Stimulated activated naive CD8-positive, alpha-beta T cell treated with anti-CD3 and anti-CD28 coated beads, Interleukin-15, Interleukin-2, amounts not matched to agents 100 ng/mL and 50 ng/mL, for 24 hours (primary cell): ENCODE results near the gene IRF3.

Experiments
- H3K27ac Mint-ChIP-seq: one replicate; pipeline ENCODE4 v1.8.0; 2021; ENCODE audit warnings: mild to moderate bottlenecking, mixed read lengths
- H3K27me3 Mint-ChIP-seq: one replicate; pipeline ENCODE4 v1.8.0; 2021; ENCODE audit warnings: mixed read lengths
- H3K36me3 Mint-ChIP-seq: one replicate; pipeline ENCODE4 v1.8.0; 2021; ENCODE audit warnings: low read depth, mixed read lengths
- H3K4me1 Mint-ChIP-seq: one replicate; pipeline ENCODE4 v1.8.0; 2021; ENCODE audit warnings: low read depth, mixed read lengths
- H3K4me3 Mint-ChIP-seq: one replicate; pipeline ENCODE4 v1.8.0; 2021; ENCODE audit warnings: mild to moderate bottlenecking, mixed read lengths
- H3K9me3 Mint-ChIP-seq: one replicate; pipeline ENCODE4 v1.8.0; 2021; ENCODE audit warnings: mixed read lengths

IRF3 gene, protein sequence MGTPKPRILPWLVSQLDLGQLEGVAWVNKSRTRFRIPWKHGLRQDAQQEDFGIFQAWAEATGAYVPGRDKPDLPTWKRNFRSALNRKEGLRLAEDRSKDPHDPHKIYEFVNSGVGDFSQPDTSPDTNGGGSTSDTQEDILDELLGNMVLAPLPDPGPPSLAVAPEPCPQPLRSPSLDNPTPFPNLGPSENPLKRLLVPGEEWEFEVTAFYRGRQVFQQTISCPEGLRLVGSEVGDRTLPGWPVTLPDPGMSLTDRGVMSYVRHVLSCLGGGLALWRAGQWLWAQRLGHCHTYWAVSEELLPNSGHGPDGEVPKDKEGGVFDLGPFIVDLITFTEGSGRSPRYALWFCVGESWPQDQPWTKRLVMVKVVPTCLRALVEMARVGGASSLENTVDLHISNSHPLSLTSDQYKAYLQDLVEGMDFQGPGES

DNA sequence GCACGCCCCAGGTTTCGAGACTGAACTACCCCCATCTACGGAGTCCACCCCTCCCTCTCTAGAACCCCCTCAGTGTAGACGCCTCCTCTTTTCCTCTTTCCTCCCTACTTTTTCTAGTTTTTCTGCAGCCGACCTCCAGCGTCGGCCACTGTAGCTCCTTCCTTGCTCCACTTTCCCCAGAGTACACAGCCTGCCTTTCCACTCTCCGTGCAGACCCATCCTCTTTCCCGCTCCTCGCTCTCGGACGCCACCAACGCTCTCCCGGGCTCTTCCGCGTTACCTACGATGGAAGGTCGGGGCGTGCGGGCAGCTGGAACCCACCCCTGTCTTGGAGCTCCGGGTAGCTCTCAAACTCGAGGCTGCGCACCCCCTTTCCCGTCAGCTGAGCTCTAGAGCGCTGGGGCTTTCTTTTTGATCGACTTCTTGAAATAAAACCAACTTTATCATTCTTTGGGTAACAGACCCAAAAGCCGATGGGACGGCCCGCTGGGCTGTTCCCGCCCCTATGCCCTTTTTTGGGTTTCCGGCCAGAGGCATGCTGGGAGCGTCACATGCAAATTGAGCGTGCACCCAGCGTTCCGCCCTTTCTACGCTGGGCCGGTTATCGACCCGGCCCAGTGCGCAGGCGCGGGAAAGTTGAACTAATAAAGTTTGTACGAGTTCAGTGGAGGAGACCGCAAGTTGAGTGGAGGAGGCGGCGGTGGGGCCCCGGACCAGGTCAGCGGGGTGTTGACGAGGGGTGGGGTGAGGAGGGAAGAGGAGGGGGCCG is at the start of gene IRF3, which contains the start of gene BCL2L12:
TSS of gene IRF3 (minus strand) at position 507 of the 769 bp plus-strand sequence. CDS start 1,019 bp downstream, outside the sequence.
TSS of gene BCL2L12 (plus strand) at position 583 of the 769 bp plus-strand sequence. CDS start 760 bp downstream, outside the sequence.
- Mint-ChIP-seq H3K27ac (peak within 1 kb of the TSS; percentile 93), H3K9me3 (no peaks in the 10 kb centered on the region), H3K36me3 (peaks cover 30% of the 10 kb centered on the region), H3K27me3 (no peaks in the 10 kb centered on the region), H3K4me1 (peaks cover 39% of the 10 kb centered on the region), H3K4me3 (peak within 1 kb of the TSS; percentile 97)

DNA sequence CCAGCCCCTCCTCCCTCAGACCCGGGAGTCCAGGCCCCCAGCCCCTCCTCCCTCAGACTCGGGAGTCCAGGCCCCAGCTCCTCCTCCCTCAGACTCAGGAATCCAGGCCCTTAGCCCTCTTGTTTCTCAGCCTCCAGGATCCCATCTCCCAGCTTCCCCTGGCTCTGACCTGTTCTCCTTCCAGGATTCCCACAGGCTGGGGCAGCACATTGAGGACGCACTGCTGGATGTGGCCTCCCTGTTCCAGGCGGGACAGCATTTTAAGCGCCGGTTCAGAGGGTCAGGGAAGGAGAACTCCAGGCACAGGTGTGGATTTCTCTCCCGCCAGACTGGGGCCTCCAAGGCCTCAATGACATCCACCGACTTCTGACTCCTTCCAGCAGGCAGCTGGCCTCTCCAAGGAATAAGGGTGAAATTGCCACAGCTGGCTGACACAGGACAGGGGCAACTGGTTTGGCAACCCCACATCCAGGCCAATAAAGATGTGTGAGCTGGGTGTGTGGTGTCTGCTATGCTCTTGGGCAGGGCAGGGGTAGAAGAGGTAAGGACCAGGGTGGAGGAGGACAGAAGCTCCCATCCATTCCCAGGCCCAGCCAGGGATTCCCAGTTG is 47.7 kb upstream of the IRF3 start:
- H3K27me3 Mint-ChIP-seq, result no peaks in the 10 kb centered on the region
- no peak overlapping the region for H3K4me3 Mint-ChIP-seq
- H3K9me3 Mint-ChIP-seq, result no peaks in the 10 kb centered on the region
- no peak overlapping the region for H3K27ac Mint-ChIP-seq
- H3K36me3 Mint-ChIP-seq, result no peaks in the 10 kb centered on the region
- peaks cover 9% of the 10 kb centered on the region for H3K4me1 Mint-ChIP-seq

DNA sequence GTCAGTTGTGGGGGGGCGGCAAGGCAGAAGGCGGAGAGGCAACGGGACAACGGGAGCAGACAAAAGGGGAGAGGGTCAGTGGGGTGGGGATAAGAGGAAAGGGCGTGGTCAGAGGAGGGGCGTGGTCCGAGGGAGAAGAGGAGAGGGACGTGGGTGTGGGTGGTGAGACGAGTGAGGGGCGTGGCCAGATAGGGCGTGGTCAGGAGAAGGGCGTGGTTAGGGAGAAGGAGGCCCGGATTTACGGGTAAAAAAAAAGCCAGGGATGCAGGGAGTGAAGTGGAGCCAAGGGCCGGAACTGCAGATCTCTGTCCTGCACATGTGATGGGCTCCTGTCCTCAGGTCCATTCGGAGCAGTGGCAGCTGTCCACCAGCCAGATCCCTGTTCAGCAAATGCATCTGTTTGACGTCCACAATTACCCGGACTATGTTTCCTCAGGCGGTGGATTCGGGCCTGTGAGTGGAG is 46.8 kb upstream of the IRF3 start:
- no peaks in the 10 kb centered on the region for H3K36me3 Mint-ChIP-seq
- no peak overlapping the region for H3K4me3 Mint-ChIP-seq
- no peak overlapping the region for H3K27ac Mint-ChIP-seq
- H3K4me1 Mint-ChIP-seq, result peaks cover 5% of the 10 kb centered on the region
- no peaks in the 10 kb centered on the region for H3K9me3 Mint-ChIP-seq
- no peaks in the 10 kb centered on the region for H3K27me3 Mint-ChIP-seq

DNA sequence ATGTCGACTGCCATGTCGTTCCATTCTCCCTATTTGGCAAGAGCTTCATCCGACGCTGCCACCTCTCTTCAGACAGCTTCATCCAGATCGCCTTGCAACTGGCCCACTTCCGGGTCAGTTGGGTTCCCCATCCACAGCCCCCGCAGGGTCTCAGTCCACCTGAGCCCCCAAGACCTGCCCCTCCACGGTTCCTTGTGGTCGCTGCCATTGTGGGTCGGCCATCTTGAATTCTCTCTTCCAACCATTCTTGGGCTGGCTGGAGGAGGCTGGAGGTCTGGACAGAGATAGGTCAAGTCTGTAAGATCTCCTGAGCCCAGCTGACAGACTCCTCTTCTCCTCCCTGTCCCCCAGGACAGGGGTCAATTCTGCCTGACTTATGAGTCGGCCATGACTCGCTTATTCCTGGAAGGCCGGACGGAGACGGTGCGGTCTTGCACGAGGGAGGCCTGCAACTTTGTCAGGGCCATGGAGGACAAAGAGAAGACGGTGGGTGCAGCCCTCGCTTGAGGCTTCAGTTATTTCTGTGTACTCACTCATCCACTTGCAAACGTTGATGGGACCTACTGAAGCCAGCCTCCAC is 44.8 kb upstream of the IRF3 start:
- Mint-ChIP-seq H3K4me3 (no peak overlapping the region), H3K9me3 (no peaks in the 10 kb centered on the region), H3K36me3 (no peaks in the 10 kb centered on the region), H3K4me1 (no peaks in the 10 kb centered on the region), H3K27me3 (no peaks in the 10 kb centered on the region), H3K27ac (no peak overlapping the region)

DNA sequence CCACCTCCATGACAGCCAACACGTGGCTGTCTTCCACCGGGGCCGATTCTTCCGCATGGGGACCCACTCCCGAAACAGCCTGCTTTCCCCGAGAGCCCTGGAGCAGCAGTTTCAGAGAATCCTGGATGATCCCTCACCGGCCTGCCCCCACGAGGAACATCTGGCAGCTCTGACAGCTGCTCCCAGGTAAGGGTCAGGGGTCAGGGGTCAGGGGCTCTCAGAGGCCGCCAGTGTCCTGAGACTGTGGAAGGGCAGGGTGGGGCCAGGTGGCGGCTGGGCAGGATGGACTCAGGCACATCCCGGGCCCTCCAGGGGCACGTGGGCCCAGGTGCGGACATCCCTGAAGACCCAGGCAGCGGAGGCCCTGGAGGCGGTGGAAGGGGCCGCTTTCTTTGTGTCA is 40.3 kb upstream of the IRF3 start:
- H3K9me3 Mint-ChIP-seq, result no peaks in the 10 kb centered on the region
- H3K4me3 Mint-ChIP-seq, result no peak overlapping the region
- no peak overlapping the region for H3K27ac Mint-ChIP-seq
- no peaks in the 10 kb centered on the region for H3K27me3 Mint-ChIP-seq
- H3K4me1 Mint-ChIP-seq, result no peaks in the 10 kb centered on the region
- no peaks in the 10 kb centered on the region for H3K36me3 Mint-ChIP-seq

DNA sequence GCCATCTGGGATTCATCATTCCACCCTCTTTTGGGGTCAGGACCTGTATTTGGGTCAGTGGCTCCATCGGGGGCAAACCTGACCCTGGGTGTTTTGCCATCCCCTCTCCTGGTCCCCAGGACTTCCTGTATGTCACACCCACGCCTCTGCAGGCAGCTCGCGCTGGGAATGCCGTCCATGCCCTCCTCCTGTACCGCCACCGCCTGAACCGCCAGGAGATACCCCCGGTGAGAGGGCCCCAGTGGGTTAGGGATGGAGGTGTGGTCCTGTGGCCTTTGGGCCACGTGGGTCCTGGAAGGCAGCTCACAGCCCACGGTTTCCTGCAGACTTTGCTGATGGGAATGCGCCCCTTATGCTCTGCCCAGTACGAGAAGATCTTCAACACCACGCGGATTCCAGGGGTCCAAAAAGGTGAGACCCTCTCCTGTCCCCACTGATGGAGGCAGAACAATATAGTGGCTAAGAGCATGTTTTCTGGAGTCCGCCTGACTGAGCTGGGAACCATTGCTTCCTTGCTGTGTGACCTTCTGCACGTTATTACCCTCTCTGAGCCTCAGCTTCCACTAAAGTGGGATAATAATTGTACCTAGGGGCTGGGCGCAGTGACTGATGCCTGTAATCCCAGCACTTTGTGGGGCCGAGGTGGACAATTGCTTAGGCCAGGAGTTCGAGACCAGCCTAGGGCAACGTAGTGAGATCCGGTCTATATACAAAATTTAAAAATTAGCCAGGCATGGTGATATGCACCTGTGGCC is 39.4 kb upstream of the IRF3 start:
- no peaks in the 10 kb centered on the region for H3K36me3 Mint-ChIP-seq
- no peak overlapping the region for H3K27ac Mint-ChIP-seq
- H3K27me3 Mint-ChIP-seq, result no peaks in the 10 kb centered on the region
- H3K4me3 Mint-ChIP-seq, result no peak overlapping the region
- H3K4me1 Mint-ChIP-seq, result no peaks in the 10 kb centered on the region
- H3K9me3 Mint-ChIP-seq, result no peaks in the 10 kb centered on the region

DNA sequence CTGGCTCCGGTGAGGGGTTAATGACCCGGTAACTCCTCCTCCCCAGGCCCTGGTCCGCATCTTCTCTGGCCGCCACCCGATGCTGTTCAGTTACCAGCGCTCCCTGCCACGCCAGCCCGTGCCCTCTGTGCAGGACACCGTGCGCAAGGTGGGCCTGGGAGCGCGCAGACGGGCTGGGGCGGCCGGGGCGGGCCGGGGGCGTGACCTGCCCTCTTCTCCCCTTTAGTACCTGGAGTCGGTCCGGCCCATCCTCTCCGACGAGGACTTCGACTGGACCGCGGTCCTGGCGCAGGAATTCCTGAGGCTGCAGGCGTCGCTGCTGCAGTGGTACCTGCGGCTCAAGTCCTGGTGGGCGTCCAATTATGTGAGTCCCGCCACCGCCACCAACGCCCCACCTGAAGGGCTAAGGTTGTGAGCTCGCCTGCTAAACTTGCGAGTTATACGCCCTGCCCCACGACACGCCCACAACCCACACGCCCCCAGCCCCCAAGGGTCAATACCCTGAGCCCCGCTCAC is 35.7 kb upstream of the IRF3 start:
- no peaks in the 10 kb centered on the region for H3K27me3 Mint-ChIP-seq
- H3K27ac Mint-ChIP-seq, result no peak overlapping the region
- no peaks in the 10 kb centered on the region for H3K9me3 Mint-ChIP-seq
- H3K4me1 Mint-ChIP-seq, result no peaks in the 10 kb centered on the region
- H3K36me3 Mint-ChIP-seq, result no peaks in the 10 kb centered on the region
- H3K4me3 Mint-ChIP-seq, result no peak overlapping the region

DNA sequence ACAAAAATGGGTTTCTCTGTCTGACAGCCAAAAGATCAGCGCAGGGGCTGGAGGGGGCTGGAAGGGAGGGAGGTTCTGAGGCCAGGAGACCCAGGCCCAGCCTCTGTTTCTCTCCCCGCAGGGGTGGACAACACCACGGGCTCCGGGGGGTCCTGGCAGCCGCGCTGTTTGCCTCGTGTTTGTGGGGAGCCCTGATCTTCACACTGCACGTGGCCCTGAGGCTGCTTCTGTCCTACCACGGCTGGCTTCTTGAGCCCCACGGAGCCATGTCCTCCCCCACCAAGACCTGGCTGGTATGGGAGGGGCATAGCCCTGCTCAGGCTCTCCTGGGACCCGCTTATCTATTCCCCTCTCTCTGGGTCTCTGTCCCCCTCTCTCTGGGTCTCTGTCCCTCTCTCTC is 34.9 kb upstream of the IRF3 start:
- H3K27me3 Mint-ChIP-seq, result no peaks in the 10 kb centered on the region
- H3K4me3 Mint-ChIP-seq, result no peak overlapping the region
- no peaks in the 10 kb centered on the region for H3K9me3 Mint-ChIP-seq
- H3K36me3 Mint-ChIP-seq, result no peaks in the 10 kb centered on the region
- no peaks in the 10 kb centered on the region for H3K4me1 Mint-ChIP-seq
- no peak overlapping the region for H3K27ac Mint-ChIP-seq

DNA sequence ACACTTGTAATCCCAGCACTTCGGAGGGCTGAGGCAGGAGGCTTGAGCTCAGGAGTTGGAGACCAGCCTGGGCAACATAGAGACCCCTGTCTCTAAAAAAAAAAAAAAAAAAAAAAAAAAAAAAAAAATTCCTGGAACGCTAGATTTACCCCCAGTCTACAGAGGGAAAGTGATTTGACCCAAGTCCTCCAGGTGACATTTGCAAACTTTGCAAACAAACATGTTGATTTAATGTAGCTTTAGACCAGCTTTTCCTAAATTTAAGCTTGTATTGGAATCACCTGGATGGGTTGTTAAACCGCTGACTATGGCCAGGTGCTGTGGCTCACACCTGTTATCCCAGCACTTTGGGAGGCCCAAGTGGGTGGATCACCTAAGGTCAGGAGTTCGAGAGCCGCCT is 33.7 kb upstream of the IRF3 start:
- no peak overlapping the region for H3K27ac Mint-ChIP-seq
- no peaks in the 10 kb centered on the region for H3K36me3 Mint-ChIP-seq
- no peaks in the 10 kb centered on the region for H3K4me1 Mint-ChIP-seq
- no peaks in the 10 kb centered on the region for H3K9me3 Mint-ChIP-seq
- no peak overlapping the region for H3K4me3 Mint-ChIP-seq
- no peaks in the 10 kb centered on the region for H3K27me3 Mint-ChIP-seq

DNA sequence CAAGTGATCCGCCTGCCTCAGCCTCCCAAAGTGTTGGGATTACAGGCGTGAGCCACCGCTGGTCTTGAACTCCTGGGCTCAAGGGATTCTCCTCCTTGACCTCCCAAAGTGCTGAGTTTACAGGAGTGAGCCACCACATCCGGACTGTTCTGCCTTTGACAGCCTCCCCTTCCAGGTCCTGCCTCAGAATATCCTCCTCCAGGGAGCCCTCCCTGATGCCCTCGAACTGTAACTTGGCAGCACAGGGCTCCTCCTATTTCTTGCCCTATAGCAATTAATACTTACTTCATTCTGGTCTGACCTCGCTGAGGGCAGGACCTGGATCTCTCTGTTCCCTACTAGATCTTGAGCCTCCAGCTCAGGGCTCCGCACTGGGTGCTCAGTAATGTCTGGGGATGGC is 31.2 kb upstream of the IRF3 start:
- Mint-ChIP-seq H3K36me3 (no peaks in the 10 kb centered on the region), H3K9me3 (no peaks in the 10 kb centered on the region), H3K4me1 (no peaks in the 10 kb centered on the region), H3K4me3 (no peak overlapping the region), H3K27ac (no peak overlapping the region), H3K27me3 (peaks cover 12% of the 10 kb centered on the region)

DNA sequence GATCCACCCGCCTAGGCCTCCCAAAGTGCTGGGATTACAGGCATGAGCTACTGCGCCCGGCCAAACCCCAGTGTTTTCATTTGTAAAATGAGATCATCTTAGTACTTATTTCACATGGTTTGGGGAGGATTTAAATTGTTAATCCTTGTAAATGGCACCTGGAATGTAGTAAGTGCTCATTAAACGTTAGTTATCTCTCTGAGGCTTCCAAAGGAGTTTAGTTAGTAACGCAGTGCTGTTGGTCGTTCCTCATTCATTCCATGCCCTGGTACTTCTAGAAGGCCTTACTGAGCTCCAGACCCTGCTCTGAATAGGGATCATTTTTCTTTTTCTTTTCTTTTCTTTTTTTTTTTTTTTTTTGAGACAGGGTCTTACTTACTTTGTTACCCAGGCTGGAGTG is 30.5 kb upstream of the IRF3 start:
- no peaks in the 10 kb centered on the region for H3K9me3 Mint-ChIP-seq
- no peak overlapping the region for H3K27ac Mint-ChIP-seq
- peaks cover 3% of the 10 kb centered on the region for H3K4me1 Mint-ChIP-seq
- no peaks in the 10 kb centered on the region for H3K36me3 Mint-ChIP-seq
- H3K27me3 Mint-ChIP-seq, result peaks cover 12% of the 10 kb centered on the region
- H3K4me3 Mint-ChIP-seq, result no peak overlapping the region

DNA sequence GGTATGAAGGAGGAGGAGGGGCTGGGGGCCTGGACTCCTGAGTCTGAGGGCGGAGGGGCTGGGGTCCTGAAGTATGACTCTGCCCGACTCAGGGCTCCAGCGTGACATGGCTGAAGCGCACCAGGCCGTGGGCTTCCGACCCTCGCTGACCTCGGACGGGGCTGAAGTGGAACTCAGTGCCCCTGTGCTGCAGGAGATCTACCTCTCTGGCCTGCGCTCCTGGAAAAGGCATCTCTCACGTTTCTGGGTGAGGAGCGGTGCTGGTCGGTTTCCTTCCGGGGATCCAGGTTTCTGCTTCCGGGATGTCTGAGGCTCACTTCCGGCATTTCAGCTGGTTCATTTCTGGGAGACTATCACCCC is 26.5 kb upstream of the IRF3 start:
- H3K4me3 Mint-ChIP-seq, result no peak overlapping the region
- peaks cover 13% of the 10 kb centered on the region for H3K36me3 Mint-ChIP-seq
- peaks cover 21% of the 10 kb centered on the region for H3K27me3 Mint-ChIP-seq
- no peaks in the 10 kb centered on the region for H3K9me3 Mint-ChIP-seq
- no peak overlapping the region for H3K27ac Mint-ChIP-seq
- H3K4me1 Mint-ChIP-seq, result peaks cover 33% of the 10 kb centered on the region

DNA sequence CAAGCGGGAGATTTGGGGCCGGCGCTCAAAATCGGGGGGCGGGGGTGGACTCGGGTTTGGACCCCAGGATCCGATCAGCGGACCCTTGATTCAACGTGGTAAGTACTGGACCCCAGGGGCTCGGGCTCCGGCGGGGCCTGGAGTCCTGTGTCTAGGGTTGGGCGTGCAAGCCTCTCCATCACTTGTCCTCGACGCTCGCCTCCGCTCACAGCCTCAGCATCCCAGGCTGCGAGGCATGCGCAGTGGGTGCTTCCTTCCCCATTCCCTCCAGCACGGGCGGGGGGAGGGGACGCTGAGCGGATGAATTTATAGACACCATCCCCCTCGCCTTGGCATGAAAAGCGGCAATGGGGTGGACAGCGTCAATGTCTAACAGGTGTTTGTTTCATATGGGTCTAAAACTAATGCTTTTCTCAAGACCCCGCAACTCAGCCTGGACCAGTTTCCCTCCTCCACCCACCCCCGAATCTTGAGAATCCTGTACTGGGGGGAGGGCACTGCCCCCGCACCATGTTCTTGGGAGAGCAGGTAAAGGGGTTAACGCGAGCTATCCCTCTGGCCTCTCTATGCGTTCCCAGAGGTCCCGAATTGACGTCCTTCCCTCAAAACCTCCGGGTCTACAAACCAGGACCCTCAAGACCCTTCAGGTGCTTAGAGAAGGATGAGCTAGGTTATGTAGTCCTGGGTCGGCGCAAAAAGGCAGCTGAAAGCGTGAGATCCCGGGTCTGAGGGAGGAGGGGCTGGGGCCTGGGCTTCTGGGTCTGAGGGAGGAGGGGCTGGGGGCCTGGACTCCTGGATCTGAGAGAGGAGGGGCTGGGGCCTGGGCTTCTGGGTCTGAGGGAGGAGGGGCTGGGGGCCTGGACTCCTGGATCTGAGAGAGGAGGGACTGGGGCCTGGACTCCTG is 25.8 kb upstream of the IRF3 start:
- H3K9me3 Mint-ChIP-seq, result no peaks in the 10 kb centered on the region
- peaks cover 37% of the 10 kb centered on the region for H3K4me1 Mint-ChIP-seq
- no peak overlapping the region for H3K27ac Mint-ChIP-seq
- peaks cover 17% of the 10 kb centered on the region for H3K36me3 Mint-ChIP-seq
- H3K4me3 Mint-ChIP-seq, result peak overlapping the region; percentile 60
- H3K27me3 Mint-ChIP-seq, result peaks cover 21% of the 10 kb centered on the region
